Loucy (cell line): ENCODE results near the gene NSF.
"Not testable (repeated sequence)": the region's sequence is repeated elsewhere in the genome, so short reads cannot be mapped to it uniquely, and the experiment has no call there.

Experiments
- H2AFZ ChIP-seq: fragments of 200-600 bp; sonication (generic); 2 replicates; pipeline ENCODE4 v1.6.0; 2016; ENCODE audit warnings: antibody characterized with exemption, mild to moderate bottlenecking, low read length, moderate library complexity
- H3F3A ChIP-seq: fragments of 200-600 bp; 2 replicates; pipeline ENCODE4 v1.6.0; 2016; ENCODE audit warnings: antibody characterized with exemption, low read depth, mild to moderate bottlenecking
- H3K27me3 ChIP-seq: fragments of 200-600 bp; sonication (generic); 2 replicates; pipeline ENCODE4 v1.6.1; 2014; ENCODE audit warnings: low read length, mild to moderate bottlenecking; ENCODE audit not compliant: insufficient read depth, poor library complexity, severe bottlenecking
- H3K36me3 ChIP-seq: fragments of 200-600 bp; sonication (generic); 2 replicates; pipeline ENCODE4 v1.6.1; 2016; ENCODE audit warnings: low read length; ENCODE audit not compliant: insufficient read depth
- H3K4me1 ChIP-seq: fragments of 200-600 bp; sonication (generic); 2 replicates; pipeline ENCODE4 v1.5.1; 2014; ENCODE audit warnings: low read length, mild to moderate bottlenecking; ENCODE audit not compliant: insufficient read depth, poor library complexity, severe bottlenecking
- H3K4me2 ChIP-seq: fragments of 200-600 bp; sonication (generic); 2 replicates; pipeline ENCODE4 v1.6.0; 2014; ENCODE audit warnings: antibody characterized with exemption, low read length, low read depth, mild to moderate bottlenecking; ENCODE audit not compliant: poor library complexity, severe bottlenecking
- H3K4me3 ChIP-seq: fragments of 200-600 bp; sonication (generic); 2 replicates; pipeline ENCODE4 v1.5.1; 2014; ENCODE audit warnings: low read length, mild to moderate bottlenecking, mixed read lengths; ENCODE audit not compliant: poor library complexity, severe bottlenecking
- H3K79me2 ChIP-seq: fragments of 200-600 bp; sonication (generic); 2 replicates; pipeline ENCODE4 v1.6.1; 2014; ENCODE audit warnings: low read length; ENCODE audit not compliant: insufficient read depth
- H3K9ac ChIP-seq: fragments of 200-600 bp; sonication (generic); 2 replicates; pipeline ENCODE4 v1.6.0; 2014; ENCODE audit warnings: mild to moderate bottlenecking, low read depth, low read length, moderate library complexity; ENCODE audit not compliant: poor library complexity, severe bottlenecking
- H3K9me2 ChIP-seq: fragments of 200-600 bp; sonication (generic); replicated peaks from 2 replicates; pipeline ENCODE4 v1.6.1; 2016; ENCODE audit warnings: low read depth, low read length, mixed read lengths
- H3K9me3 ChIP-seq: fragments of 200-600 bp; sonication (generic); 2 replicates; pipeline ENCODE4 v1.6.1; 2014; ENCODE audit warnings: mild to moderate bottlenecking, antibody characterized with exemption, low read length, low read depth; ENCODE audit not compliant: insufficient read depth
- H4K20me1 ChIP-seq: fragments of 200-600 bp; sonication (generic); 2 replicates; pipeline ENCODE4 v1.6.0; 2014; ENCODE audit warnings: antibody characterized with exemption, low read length, mild to moderate bottlenecking; ENCODE audit not compliant: insufficient read depth, poor library complexity, severe bottlenecking

The NSF gene

GRCh38 chr17:46683653-46684052, 93.2 kb downstream of the NSF start:
- H3K79me2 ChIP-seq, H3K4me1 ChIP-seq, H3F3A ChIP-seq, H3K9me2 ChIP-seq, H3K4me2 ChIP-seq, H3K36me3 ChIP-seq, H4K20me1 ChIP-seq, H3K9me3 ChIP-seq, H2AFZ ChIP-seq, H3K27me3 ChIP-seq, H3K9ac ChIP-seq, H3K4me3 ChIP-seq: not testable (repeated sequence)

DNA sequence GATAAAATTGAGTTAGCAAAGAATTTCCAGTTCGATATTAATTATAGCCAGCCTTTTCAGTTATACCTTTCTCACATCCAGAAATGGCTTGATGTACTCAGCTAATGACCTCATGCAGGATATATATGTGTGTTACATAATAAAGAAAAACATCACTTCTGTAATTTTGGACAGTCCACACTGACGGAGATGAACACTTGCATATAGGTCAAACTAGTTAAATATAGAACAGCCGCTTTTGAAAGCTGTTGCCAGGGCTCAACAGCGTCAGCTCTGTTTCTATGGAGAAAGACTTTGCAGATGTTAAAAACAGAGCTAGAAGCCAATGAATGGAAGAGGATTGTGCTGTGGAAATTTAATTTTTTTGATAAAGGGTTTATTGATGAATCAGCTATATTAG, 94.8 kb downstream of the NSF start:
- not testable (repeated sequence) for H3K4me3 ChIP-seq, H3K27me3 ChIP-seq, H3K9me3 ChIP-seq, H2AFZ ChIP-seq, H3K79me2 ChIP-seq, H3F3A ChIP-seq, H4K20me1 ChIP-seq, H3K9me2 ChIP-seq, H3K4me1 ChIP-seq, H3K4me2 ChIP-seq, H3K9ac ChIP-seq, H3K36me3 ChIP-seq

DNA sequence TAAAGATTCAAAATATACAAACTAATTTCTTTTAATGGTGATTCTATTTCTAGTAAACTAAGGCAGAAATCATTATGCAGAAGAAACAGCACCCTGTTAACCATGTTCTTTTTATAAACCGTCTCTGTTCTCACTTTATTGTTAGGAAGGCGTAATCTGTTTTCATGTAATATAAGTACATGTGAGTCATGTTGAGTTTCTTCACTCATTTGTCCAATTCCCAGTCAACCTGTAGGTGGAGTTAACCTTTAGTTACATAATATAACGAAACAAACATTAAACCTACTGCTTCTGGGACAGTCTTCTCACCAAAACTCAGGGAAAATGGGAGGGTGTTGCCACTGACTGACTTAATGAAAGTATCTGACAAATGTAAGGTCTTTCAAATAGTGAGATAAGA, 101.7 kb downstream of the NSF start:
- not testable (repeated sequence) for H3K36me3 ChIP-seq, H3K9ac ChIP-seq, H3F3A ChIP-seq, H3K4me2 ChIP-seq, H4K20me1 ChIP-seq, H3K4me1 ChIP-seq, H3K9me3 ChIP-seq, H3K4me3 ChIP-seq, H2AFZ ChIP-seq, H3K27me3 ChIP-seq, H3K9me2 ChIP-seq, H3K79me2 ChIP-seq

- not testable (repeated sequence) for H3K9me3 ChIP-seq, H4K20me1 ChIP-seq, H3K36me3 ChIP-seq, H2AFZ ChIP-seq, H3F3A ChIP-seq, H3K9me2 ChIP-seq, H3K79me2 ChIP-seq, H3K4me1 ChIP-seq, H3K4me3 ChIP-seq, H3K27me3 ChIP-seq, H3K9ac ChIP-seq, H3K4me2 ChIP-seq
Observed at GRCh38 chr17:46693283-46693682, 102.8 kb downstream of the NSF start.

DNA sequence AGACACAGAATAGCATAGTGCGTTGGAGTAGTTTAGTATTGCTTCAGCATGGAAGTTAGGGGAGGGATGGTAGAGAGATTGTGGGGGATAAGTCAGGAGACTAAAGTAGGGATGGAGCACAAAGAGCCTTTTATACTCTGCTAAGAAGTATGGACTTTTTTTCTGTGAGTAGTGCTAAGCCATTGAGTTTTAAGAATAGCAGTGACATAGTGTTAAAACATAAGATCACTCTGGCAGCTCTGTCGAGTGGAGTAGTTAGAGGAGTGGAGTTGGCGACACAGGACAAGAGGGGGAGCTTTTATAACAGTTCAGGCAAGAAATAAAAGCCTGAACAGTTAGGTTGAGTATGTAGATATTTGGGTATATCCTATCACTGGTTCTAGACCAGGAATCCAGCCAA, 106.1 kb downstream of the NSF start:
- not testable (repeated sequence) for H3F3A ChIP-seq, H3K27me3 ChIP-seq, H3K9me2 ChIP-seq, H4K20me1 ChIP-seq, H3K36me3 ChIP-seq, H3K79me2 ChIP-seq, H3K4me2 ChIP-seq, H3K9ac ChIP-seq, H3K9me3 ChIP-seq, H2AFZ ChIP-seq, H3K4me1 ChIP-seq, H3K4me3 ChIP-seq

- H3K27me3 ChIP-seq, H2AFZ ChIP-seq, H3K4me1 ChIP-seq, H3K79me2 ChIP-seq, H3K36me3 ChIP-seq, H3K4me2 ChIP-seq, H3K4me3 ChIP-seq, H3K9me3 ChIP-seq, H3F3A ChIP-seq, H4K20me1 ChIP-seq, H3K9me2 ChIP-seq, H3K9ac ChIP-seq: not testable (repeated sequence)
Observed at GRCh38 chr17:46699014-46699413, 108.5 kb downstream of the NSF start.
